ENCODE measurements around the gene ZCRB1.
"Not testable (repeated sequence)": the region's sequence is repeated elsewhere in the genome, so short reads cannot be mapped to it uniquely, and the experiment has no call there.

The ZCRB1 gene

DNA sequence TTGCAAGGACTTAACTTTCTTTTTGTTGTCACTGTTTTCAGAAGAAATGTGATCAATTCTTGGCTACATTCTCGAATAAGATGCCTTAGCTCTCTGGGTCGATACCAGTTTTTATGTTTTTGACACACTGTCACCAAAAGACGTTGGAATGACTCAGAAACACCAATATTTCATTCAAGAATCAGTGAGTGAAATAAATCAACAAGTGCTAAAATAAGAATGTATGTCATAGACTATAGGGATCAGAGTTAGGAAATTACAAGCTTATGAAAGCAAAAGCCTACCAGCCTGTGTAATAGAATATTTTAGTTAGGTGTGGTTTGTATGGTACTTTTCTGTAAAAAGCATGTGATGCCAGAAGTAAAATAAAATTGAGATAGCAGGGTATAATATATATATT lies 17.8 kb upstream of the ZCRB1 start:
- TF ChIP-seq, protein P1, sequence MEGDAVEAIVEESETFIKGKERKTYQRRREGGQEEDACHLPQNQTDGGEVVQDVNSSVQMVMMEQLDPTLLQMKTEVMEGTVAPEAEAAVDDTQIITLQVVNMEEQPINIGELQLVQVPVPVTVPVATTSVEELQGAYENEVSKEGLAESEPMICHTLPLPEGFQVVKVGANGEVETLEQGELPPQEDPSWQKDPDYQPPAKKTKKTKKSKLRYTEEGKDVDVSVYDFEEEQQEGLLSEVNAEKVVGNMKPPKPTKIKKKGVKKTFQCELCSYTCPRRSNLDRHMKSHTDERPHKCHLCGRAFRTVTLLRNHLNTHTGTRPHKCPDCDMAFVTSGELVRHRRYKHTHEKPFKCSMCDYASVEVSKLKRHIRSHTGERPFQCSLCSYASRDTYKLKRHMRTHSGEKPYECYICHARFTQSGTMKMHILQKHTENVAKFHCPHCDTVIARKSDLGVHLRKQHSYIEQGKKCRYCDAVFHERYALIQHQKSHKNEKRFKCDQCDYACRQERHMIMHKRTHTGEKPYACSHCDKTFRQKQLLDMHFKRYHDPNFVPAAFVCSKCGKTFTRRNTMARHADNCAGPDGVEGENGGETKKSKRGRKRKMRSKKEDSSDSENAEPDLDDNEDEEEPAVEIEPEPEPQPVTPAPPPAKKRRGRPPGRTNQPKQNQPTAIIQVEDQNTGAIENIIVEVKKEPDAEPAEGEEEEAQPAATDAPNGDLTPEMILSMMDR (IDR thresholded peaks at IDR 0.05; ENCODE audit: low read depth, low read length), result no peak
- H3K4me3 ChIP-seq (replicated peaks in 1 of 2; ENCODE audit: low read depth in 2 of 2, low read length in 2 of 2), result no peak overlapping the region
- DNase-seq (ENCODE audit: low read depth in 2 of 2), result no peak

DNA sequence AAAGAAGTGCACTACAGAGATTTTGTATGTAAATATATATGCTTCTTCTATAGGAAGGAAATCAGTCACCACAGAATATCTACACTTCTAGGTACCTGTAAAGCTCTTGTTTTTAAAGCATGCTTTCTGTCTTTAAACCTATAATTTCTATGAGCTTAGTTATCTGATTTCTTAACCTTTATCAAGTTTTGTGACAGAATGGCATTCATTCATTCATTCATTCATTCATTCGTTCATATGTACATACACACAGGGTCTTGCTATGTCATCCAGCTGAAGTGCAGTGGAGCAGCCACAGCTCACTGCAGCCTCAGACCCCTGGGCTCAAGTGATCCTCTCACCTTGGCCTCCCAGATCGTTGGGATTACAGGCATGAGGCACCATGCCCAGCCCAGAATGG lies 16.1 kb upstream of the ZCRB1 start:
- H3K4me3 ChIP-seq (replicated peaks in 1 of 2; ENCODE audit: low read depth in 2 of 2, low read length in 2 of 2), result no peak overlapping the region
- DNase-seq (ENCODE audit: low read depth in 2 of 2), result no peak
- TF ChIP-seq, protein P1 (IDR thresholded peaks at IDR 0.05; ENCODE audit: low read depth, low read length), result no peak

DNA sequence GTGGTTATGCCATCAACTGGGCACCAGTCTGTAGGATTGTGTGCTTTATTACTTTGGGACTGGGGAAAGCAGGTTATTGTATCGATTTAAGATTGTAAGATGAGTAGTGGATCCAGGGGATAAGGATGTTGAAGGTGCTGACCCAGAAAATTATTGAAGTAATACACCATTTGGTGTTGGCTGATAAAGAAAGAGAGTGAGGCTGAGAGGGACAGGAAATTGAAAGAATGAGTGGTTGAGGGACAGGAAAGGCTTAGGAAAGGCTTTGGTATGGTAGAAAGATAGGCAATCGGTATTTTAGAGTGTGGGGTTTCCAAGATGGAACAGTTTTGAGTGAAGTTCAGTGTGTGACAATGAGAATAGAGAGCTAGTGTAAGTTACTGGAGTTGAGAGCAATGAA lies 12.4 kb upstream of the ZCRB1 start:
- no peak for DNase-seq (ENCODE audit: low read depth in 2 of 2)
- TF ChIP-seq, protein P1 (IDR thresholded peaks at IDR 0.05; ENCODE audit: low read depth, low read length), result no peak
- H3K4me3 ChIP-seq (replicated peaks in 1 of 2; ENCODE audit: low read depth in 2 of 2, low read length in 2 of 2), result no peak overlapping the region

DNA sequence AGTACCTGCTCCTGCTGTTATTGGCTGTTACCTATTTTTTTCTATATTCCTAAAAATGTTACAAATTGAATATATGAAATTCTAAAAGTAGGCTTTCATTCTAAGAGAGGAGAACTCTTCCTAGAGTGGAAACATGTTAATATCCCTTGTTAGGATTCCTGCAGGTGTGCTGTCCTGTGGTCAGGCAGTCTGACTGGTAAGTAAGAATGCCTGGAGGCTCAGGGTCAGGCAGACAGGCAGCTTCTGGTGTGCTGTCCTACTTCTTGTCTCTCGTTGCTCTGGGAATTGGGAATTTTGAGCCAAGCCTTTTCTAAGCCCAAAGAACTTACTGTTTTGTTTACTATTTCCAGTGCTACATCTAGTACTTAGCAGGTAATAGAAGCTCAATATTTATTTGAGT lies 10.4 kb upstream of the ZCRB1 start:
- no peak overlapping the region for H3K4me3 ChIP-seq (replicated peaks in 1 of 2; ENCODE audit: low read depth in 2 of 2, low read length in 2 of 2)
- TF ChIP-seq, protein P1 (IDR thresholded peaks at IDR 0.05; ENCODE audit: low read depth, low read length), result no peak
- DNase-seq (ENCODE audit: low read depth in 2 of 2), result no peak

DNA sequence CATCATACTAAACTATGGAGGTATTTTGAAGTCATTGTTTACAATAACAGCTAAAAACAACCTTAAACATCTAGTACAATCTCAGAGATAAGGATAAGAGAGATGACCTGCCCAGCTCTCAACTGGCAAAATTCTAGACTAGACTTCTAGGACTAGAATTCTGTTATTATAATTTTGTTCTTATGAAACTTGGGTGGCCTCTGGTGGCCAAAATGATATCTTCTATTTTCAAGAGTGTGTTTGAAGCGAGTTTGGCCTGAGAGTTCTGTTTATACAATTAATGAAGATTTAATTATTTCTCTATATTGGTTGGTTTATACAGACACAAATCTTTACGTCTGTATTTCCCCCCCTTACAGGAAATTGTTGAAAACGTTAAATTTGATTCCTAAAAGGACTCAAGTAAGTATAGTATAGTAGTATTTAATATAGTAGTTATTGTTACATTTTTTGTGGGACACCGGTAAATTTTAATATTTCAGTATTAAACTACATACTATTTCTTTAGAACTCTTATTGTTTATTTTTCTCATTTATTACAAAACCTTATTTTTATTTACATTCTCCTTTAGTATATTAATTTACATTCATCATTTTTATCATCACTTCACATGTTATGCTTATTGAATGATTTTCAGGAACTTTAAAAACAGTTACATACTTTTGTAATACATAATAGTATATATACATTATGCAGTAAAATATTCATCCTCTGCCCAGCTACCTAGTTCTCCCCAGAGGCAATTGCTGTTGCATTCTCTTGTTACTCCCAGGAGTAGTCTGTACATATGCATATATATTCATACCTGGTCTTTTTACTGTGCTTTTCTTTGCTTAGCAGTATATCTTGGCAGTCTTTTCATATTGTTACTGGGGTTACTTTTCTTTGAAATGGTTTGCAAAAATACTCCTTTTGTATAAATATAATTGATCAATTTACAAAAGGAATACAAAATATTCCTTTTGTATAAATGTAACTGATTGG lies 6.7 kb upstream of the ZCRB1 start:
- DNase-seq (ENCODE audit: low read depth in 2 of 2), result peak; percentile 67 to 70

DNA sequence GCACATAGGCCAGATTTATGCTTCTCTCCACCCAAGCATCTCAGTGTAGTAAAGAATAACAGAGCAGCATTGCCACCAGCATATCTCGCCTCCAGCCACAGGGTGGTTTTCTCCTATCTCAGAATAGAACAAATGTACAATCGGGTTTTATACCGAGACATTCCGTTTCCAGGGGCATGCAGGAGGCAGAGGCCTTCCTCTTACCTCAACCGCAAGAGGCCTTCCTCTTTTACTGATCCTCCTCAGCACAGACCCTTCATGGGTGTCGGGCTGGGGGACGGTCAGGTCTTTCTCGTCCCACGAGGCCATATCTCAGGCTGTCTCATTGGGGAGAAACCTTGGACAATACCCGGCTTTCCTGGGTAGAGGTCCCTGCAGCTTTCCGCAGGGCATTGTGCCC lies 4.2 kb upstream of the ZCRB1 start:
- not testable (repeated sequence) for DNase-seq (ENCODE audit: low read depth in 2 of 2)

More for the DNA sequence above, 6.7 kb upstream of the ZCRB1 start:
- TF ChIP-seq, protein P1 (IDR thresholded peaks at IDR 0.05; ENCODE audit: low read depth, low read length), result peak; percentile 51
- H3K4me3 ChIP-seq (replicated peaks in 1 of 2; ENCODE audit: low read depth in 2 of 2, low read length in 2 of 2), result no peak overlapping the region

DNA sequence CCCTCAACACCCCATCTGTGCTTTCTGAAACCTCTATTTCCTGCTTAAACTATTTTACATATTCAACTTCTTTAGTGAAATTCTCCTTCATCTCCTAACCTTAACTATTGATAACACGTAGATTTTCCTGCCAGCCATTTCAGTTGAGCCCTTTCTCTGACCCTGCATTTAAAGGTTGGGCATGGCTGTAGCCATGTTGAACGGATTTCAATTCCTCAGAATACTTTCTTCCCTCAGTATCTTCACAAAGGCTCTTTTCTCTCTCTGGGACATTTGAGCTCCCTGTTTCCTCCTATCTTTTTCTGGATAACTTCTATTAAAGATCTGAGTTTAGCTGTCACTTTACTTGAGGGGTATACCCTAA lies 1.3 kb upstream of the ZCRB1 start:
- TF ChIP-seq, protein P1 (IDR thresholded peaks at IDR 0.05; ENCODE audit: low read depth, low read length), result no peak
- peak overlapping the region; percentile 72 to 80 for H3K4me3 ChIP-seq (replicated peaks in 1 of 2; ENCODE audit: low read depth in 2 of 2, low read length in 2 of 2)
- DNase-seq (ENCODE audit: low read depth in 2 of 2), result no peak

More for the DNA sequence above, 4.2 kb upstream of the ZCRB1 start:
- H3K4me3 ChIP-seq (replicated peaks in 1 of 2; ENCODE audit: low read depth in 2 of 2, low read length in 2 of 2), result not testable (repeated sequence)
